ENCODE measurements around the gene CIB4. TPM values are rescaled to one million over a fixed set of nuclear protein-coding genes. Genes with fewer than 3 reads are reported as not detected.

The CIB4 gene
- total and polyA plus RNA-seq, 2 experiments from 2014 or later: not detected

DNA sequence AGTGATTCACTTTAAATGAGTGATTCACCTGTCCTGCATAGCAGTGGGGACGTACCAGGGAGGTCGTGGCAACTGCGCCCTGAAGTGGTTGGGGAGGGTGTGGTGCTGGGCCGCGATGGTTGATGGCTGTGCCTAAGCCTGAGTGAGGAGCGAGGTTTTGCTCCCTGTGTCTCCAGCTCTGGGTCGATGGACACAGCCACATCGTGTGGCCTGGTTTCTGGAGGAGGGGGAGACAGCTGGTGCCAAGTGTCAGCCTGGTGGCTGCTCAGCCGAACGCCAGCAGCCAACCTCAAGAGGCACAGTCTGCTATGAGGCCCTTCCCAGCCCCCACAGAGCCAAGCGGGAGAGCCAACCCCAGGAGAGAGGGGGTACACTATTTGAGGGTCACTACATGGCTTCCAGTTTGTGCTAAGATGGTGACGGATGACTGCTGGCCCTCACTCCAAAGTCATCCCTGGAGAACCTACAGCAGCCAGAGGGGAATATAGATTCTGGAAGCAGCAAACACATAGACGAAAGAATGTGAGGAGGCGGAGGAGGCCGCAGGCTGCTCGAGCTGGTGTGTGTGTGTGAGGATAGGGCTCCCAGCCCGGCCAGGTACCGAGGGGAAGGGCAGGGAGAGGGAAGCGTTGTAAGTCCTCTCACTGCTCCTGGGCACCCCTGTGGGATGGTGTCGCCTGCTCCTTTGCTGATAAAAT is 104.6 kb downstream of the CIB4 start:
- Histone ChIP-seq H3K4me3 (no peak overlapping the region), H3K36me3 (no peaks in the 10 kb centered on the region), H3K4me1 (ENCODE audit: low read depth) (no peaks in the 10 kb centered on the region), H3K27ac (no peak overlapping the region), H3K9me3 (ENCODE audit: low read depth) (no peaks in the 10 kb centered on the region), H3K27me3 (no peaks in the 10 kb centered on the region)
- no peak for DNase-seq (ENCODE audit: low read depth in 1 of 2, low spot score in 1 of 2)
- TF ChIP-seq, protein P1, sequence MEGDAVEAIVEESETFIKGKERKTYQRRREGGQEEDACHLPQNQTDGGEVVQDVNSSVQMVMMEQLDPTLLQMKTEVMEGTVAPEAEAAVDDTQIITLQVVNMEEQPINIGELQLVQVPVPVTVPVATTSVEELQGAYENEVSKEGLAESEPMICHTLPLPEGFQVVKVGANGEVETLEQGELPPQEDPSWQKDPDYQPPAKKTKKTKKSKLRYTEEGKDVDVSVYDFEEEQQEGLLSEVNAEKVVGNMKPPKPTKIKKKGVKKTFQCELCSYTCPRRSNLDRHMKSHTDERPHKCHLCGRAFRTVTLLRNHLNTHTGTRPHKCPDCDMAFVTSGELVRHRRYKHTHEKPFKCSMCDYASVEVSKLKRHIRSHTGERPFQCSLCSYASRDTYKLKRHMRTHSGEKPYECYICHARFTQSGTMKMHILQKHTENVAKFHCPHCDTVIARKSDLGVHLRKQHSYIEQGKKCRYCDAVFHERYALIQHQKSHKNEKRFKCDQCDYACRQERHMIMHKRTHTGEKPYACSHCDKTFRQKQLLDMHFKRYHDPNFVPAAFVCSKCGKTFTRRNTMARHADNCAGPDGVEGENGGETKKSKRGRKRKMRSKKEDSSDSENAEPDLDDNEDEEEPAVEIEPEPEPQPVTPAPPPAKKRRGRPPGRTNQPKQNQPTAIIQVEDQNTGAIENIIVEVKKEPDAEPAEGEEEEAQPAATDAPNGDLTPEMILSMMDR (IDR thresholded peaks at IDR 0.05; ENCODE audit: low read depth, low read length): no peak

DNA sequence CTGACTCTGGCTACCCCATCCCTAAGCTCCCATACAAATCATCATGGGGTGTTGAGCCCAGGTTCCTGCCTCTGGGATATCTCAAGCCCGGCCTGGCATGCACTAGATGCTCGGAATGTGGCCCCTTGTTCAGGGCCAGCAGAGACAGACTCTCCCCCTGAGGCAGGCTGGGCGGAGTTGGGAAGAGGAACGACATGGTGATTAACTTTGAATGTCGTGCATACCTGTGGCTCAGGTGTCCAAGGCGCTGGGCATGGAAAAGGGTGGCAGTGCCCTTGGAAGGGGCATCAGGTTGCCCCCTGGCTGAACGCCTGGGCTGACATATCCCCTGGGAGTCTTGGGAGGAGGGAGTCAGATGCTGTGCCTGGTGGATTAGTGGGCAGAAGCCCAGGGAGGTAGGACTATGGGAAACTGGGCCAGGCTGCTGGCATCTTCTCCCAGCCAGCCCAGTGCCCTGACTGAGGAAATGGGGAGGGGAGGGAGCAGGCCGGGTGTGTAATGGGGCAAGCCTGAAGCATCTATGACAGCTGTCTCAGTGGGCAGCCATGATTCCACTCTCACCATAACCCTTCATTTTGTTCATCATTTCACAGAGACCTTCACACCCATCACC is 105.4 kb downstream of the CIB4 start:
- H3K9me3 ChIP-seq (ENCODE audit: low read depth): no peaks in the 10 kb centered on the region
- no peaks in the 10 kb centered on the region for H3K36me3 ChIP-seq
- H3K4me1 ChIP-seq (ENCODE audit: low read depth): no peaks in the 10 kb centered on the region
- TF ChIP-seq, protein P1 (IDR thresholded peaks at IDR 0.05; ENCODE audit: low read depth, low read length): no peak
- H3K4me3 ChIP-seq: no peak overlapping the region
- DNase-seq (ENCODE audit: low read depth in 1 of 2, low spot score in 1 of 2): no peak
- H3K27me3 ChIP-seq: no peaks in the 10 kb centered on the region
- H3K27ac ChIP-seq: no peak overlapping the region

DNA sequence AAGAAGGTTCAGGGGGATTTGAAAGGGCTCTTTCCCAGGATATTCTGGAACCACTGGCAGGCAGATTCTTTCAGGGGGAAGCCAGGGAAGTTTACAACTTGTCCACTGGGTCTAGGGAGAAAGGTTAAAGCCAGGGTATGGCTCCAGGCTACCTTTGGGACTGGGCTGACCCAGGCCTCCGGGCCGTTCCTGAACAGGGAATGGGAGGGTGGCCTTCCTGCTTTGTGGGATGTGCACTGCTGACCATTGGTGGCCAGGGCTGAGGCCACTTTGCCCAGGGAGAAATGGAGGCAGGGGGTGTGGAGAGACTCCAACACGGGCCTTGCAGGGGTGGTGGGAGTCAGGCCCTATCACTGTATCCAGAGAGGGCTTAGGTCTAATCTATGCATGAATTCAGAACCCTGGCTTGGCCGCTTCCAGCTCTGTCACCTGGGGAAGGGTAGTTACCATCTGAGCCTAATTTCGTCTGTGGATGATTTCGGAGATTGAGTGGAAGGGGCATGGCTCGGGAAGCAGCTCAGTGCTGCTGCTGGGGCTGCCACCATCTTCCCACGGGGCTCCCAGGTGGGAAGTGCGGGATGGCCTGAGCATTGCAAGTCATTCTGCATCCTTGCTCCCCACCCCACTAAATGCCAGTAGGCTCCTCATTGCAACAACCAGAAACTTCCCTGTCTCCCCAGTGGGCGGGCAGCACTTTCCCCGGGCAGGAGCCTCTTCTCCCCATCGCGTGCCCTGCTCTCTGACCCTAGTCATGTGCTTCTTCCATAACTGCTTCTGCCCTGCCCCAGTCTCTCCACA is 106.1 kb downstream of the CIB4 start:
- Histone ChIP-seq H3K27ac (no peak overlapping the region), H3K4me3 (no peak overlapping the region), H3K27me3 (no peaks in the 10 kb centered on the region), H3K36me3 (no peaks in the 10 kb centered on the region), H3K9me3 (ENCODE audit: low read depth) (no peaks in the 10 kb centered on the region), H3K4me1 (ENCODE audit: low read depth) (no peaks in the 10 kb centered on the region)
- DNase-seq (ENCODE audit: low read depth in 1 of 2, low spot score in 1 of 2): no peak
- TF ChIP-seq, protein P1 (IDR thresholded peaks at IDR 0.05; ENCODE audit: low read depth, low read length): no peak

DNA sequence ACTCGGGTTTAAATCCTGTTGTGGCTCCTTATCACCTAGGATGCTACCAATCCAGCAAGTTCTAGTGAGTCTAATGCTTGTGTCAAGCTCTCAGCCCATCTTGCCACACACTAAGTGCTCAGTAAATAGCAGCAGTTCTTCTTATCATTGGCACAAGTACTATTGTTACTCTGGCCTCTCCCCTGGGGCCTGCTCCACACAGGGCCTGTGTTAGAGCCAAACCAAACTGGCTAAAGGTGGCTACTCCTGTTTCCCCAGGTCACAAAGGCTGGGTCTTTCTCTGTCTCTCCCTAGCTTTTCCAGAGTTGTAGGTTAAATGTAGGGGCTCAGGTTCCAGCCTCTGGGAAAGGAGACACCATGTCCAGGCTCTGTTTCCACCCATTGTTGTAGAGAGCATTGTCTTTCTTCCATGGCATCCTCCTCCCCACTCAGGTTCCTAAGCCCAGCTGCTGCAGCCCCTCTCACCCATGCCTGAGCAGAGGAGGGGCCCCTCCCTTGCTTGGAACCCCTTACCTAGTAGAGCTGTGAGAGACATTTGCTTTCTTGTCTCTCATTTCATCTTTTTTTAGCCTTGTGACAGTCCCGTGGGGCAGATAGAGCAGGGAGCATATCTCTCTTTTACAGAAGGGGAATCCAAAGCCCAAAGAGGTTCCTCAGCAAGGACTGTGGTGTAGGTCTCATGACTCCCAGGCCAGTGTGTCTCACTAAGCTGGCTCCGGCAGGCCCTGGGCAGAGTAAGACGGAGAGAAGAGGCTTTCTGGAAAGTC is 106.9 kb downstream of the CIB4 start:
- no peaks in the 10 kb centered on the region for H3K36me3 ChIP-seq
- no peaks in the 10 kb centered on the region for H3K9me3 ChIP-seq (ENCODE audit: low read depth)

DNA sequence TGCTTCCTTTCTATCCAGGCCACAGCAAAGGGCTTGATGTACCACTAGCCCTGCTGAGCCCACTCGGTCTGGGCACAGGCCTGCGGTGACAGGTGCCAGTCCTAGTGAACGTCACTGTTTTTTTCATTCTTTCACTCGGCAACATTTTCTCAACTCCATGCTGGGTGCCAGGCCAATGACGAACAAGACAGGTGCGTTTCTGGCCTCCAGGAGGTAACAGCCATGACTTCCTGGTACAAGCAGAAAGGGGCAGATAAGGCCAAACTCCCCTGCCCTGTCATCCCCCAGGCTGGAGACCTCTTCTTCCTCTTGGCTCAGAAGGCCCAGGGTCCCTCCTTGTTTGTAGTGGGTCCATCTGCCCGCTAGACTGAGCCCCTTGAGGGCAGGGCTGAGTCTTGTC is 107.5 kb downstream of the CIB4 start:
- TF ChIP-seq, protein P1 (IDR thresholded peaks at IDR 0.05; ENCODE audit: low read depth, low read length): no peak
- Histone ChIP-seq H3K27ac (no peak overlapping the region), H3K4me1 (ENCODE audit: low read depth) (no peaks in the 10 kb centered on the region), H3K9me3 (ENCODE audit: low read depth) (no peaks in the 10 kb centered on the region), H3K4me3 (no peak overlapping the region), H3K36me3 (no peaks in the 10 kb centered on the region), H3K27me3 (no peaks in the 10 kb centered on the region)
- no peak for DNase-seq (ENCODE audit: low read depth in 1 of 2, low spot score in 1 of 2)

More for the DNA sequence above, 106.9 kb downstream of the CIB4 start:
- no peak overlapping the region for H3K4me3 ChIP-seq
- H3K27me3 ChIP-seq: no peaks in the 10 kb centered on the region
- no peak for DNase-seq (ENCODE audit: low read depth in 1 of 2, low spot score in 1 of 2)
- TF ChIP-seq, protein P1 (IDR thresholded peaks at IDR 0.05; ENCODE audit: low read depth, low read length): no peak
- no peaks in the 10 kb centered on the region for H3K4me1 ChIP-seq (ENCODE audit: low read depth)
- no peak overlapping the region for H3K27ac ChIP-seq

All from cardiac muscle cell (in vitro differentiated cells and primary cell).